Measurements from ENCODE around the gene TRIM8.

DNA sequence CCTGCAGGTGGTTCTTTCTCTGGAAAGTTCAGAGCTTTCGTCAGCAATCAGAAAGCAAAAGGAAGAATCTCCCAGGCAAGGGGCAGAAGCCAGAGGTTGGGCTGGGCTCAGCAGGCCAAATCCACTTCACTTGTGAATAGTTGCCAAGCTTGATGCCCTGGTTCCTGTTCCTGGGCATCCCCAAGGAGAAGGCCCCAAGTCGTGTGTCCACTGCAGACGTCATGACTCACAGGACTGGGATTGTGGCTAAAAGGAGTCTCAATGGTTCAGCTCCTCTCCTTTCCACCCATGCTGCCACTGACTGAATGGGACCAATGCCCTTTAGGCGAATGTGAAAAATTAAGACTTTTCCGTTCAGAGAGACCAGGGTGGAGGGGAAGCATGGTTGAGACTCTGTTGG is 38.6 kb upstream of the TRIM8 start:
- TF ChIP-seq, protein P1, sequence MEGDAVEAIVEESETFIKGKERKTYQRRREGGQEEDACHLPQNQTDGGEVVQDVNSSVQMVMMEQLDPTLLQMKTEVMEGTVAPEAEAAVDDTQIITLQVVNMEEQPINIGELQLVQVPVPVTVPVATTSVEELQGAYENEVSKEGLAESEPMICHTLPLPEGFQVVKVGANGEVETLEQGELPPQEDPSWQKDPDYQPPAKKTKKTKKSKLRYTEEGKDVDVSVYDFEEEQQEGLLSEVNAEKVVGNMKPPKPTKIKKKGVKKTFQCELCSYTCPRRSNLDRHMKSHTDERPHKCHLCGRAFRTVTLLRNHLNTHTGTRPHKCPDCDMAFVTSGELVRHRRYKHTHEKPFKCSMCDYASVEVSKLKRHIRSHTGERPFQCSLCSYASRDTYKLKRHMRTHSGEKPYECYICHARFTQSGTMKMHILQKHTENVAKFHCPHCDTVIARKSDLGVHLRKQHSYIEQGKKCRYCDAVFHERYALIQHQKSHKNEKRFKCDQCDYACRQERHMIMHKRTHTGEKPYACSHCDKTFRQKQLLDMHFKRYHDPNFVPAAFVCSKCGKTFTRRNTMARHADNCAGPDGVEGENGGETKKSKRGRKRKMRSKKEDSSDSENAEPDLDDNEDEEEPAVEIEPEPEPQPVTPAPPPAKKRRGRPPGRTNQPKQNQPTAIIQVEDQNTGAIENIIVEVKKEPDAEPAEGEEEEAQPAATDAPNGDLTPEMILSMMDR (IDR thresholded peaks at IDR 0.05), result no peak
- no peak for TF ChIP-seq EP300 (IDR thresholded peaks at IDR 0.05)
- TF ChIP-seq POLR2AphosphoS5 (IDR thresholded peaks at IDR 0.05), result no peak
- TF ChIP-seq POLR2A (IDR thresholded peaks at IDR 0.05), result no peak
